BJ (cell line): ENCODE data around the gene GPC6. TPM values are rescaled to one million over a fixed set of nuclear protein-coding genes. Genes with fewer than 3 reads are reported as not detected.

Experiments
- CTCF ChIA-PET: fragments of 350-600 bp; formaldehyde crosslinking; extraction: SDS; loops from one replicate; lab custom pipeline; 2021; ENCODE audit warnings: antibody characterized with exemption, inconsistent platforms; lab: Yijun Ruan, JAX
- POLR2A ChIA-PET: fragments of 300-600 bp; sonication (Branson Sonifier 250); formaldehyde crosslinking; extraction: SDS; loops from one replicate; lab custom pipeline; 2021; ENCODE audit warnings: antibody characterized with exemption; lab: Charles Lee
- DNase-seq: peaks from one replicate; pipeline ENCODE4 v3.0.0-alpha.2; 2011; ENCODE audit warnings: low read depth
- H3K27me3 ChIP-seq: 2 replicates; pipeline ENCODE4 v1.6.0; 2011; ENCODE audit warnings: low read length; ENCODE audit not compliant: control insufficient read depth, insufficient read depth
- H3K36me3 ChIP-seq: 2 replicates; pipeline ENCODE4 v1.5.1; 2011; ENCODE audit warnings: low read length; ENCODE audit not compliant: control insufficient read depth, insufficient read depth
- H3K4me3 ChIP-seq: 2 replicates; pipeline ENCODE4 v1.5.1; 2011; ENCODE audit warnings: low read depth, mild to moderate bottlenecking, control low read depth, low read length
- polyA plus RNA-seq: library from polyadenylated mRNA; depleted of rRNA; stranded (reverse); fragments of >200 nt; gene quantifications from 2 replicates; pipeline ENCODE4 v1.2.3, GENCODE V29; 2011
- TF ChIP-seq, protein P1 (sequence below): IDR thresholded peaks from 2 replicates; pipeline ENCODE4 v1.5.1; 2011; ENCODE audit warnings: low read depth, mild to moderate bottlenecking, control low read depth, inconsistent platforms, low read length, moderate library complexity; ENCODE audit not compliant: insufficient read depth

Gene GPC6
- polyA plus RNA-seq, 1 experiment = 23.0 TPM

DNA sequence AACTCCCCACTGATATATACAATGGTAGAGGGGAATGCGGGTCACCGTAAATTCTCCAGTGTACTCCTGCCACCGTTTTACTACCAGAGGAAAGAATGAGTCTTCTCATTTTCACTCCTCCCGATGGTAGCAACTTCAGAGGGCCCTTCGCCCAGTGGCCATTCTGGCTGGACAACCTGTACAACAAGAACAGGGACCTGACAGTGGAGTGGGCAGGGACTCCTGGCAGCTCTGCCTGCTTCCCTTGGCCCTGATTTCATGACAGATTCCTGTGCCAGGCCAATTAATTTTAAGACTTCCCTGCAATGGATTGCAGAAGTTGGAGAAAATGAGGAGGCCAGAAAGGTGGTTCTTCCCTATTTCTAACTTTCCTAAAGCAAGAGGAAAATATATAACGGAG lies 148.9 kb downstream of the GPC6 start:
- Histone ChIP-seq H3K4me3 (no peak overlapping the region), H3K27me3 (no peaks in the 10 kb centered on the region), H3K36me3 (no peaks in the 10 kb centered on the region)
- TF ChIP-seq, protein P1, sequence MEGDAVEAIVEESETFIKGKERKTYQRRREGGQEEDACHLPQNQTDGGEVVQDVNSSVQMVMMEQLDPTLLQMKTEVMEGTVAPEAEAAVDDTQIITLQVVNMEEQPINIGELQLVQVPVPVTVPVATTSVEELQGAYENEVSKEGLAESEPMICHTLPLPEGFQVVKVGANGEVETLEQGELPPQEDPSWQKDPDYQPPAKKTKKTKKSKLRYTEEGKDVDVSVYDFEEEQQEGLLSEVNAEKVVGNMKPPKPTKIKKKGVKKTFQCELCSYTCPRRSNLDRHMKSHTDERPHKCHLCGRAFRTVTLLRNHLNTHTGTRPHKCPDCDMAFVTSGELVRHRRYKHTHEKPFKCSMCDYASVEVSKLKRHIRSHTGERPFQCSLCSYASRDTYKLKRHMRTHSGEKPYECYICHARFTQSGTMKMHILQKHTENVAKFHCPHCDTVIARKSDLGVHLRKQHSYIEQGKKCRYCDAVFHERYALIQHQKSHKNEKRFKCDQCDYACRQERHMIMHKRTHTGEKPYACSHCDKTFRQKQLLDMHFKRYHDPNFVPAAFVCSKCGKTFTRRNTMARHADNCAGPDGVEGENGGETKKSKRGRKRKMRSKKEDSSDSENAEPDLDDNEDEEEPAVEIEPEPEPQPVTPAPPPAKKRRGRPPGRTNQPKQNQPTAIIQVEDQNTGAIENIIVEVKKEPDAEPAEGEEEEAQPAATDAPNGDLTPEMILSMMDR = no peak
- CTCF ChIA-PET = no interaction called here
- POLR2A ChIA-PET = no interaction called here
- no peak for DNase-seq

DNA sequence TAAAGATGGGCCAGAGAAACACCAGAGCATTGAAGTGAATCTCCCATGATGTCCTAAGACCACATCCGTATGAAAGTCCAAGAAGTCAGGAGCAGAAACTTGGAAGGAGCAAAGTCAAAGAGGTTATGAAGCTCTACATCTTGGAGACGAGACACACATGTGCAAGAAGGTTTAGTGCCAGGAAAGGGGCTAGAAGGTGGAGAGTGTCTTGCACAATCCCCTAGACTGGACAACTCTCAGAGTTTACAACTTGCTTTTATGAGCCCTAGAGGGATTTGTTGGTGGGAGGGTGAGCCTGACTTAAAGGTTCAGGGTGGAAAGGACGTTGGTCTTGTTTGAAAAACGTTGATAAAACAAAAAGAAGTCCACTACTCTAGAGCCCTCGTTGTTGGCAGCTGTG lies 150.6 kb downstream of the GPC6 start:
- TF ChIP-seq, protein P1 = no peak
- no peak for DNase-seq

DNA sequence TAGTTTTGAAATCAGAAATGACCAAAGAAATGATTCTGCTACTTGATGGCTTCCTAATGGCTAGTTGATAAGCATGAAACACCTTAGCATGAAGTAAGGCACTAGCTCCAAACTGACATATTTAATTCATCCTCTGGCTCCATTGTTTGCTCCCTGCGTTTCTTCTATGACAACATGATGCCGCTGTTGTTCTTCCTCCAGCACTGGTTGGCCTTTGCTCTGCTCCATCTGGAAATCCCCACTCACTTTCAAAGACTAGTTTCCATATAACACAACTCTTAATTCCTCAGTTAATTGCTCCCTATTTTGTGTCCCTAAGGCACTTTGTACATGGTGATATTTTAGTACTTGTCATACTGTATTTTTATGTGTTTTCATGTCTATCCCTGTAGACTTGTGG lies 151.6 kb downstream of the GPC6 start:
- DNase-seq = no peak
- no peak overlapping the region for H3K4me3 ChIP-seq
- POLR2A ChIA-PET = no interaction called here
- TF ChIP-seq, protein P1 = no peak
- CTCF ChIA-PET = no interaction called here
- no peaks in the 10 kb centered on the region for H3K27me3 ChIP-seq
- H3K36me3 ChIP-seq = no peaks in the 10 kb centered on the region

More for the DNA sequence above, 150.6 kb downstream of the GPC6 start:
- Histone ChIP-seq H3K27me3 (no peaks in the 10 kb centered on the region), H3K36me3 (no peaks in the 10 kb centered on the region), H3K4me3 (no peak overlapping the region)
- POLR2A ChIA-PET = no interaction called here
- CTCF ChIA-PET = no interaction called here

DNA sequence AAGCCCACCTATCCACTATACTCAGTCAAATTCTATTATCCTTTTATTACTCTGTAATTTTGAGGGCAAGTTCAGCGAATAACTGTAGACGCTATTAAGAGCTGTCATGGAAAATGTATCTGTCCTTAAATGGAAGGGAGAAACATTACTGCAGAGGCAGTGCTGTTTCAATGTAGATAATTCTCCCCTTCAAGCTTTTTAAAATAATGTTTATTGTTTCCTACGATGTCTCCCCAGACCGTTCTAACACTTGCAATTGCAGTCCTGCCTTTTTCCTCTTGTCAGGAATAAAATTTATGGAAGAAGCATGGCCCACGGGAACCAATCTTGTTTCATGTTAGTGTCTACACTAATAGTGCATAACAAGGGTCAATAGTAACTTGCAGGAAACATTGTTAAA lies 159.5 kb downstream of the GPC6 start:
- no peaks in the 10 kb centered on the region for H3K36me3 ChIP-seq
- CTCF ChIA-PET = no interaction called here
- H3K27me3 ChIP-seq = no peaks in the 10 kb centered on the region
- POLR2A ChIA-PET = no interaction called here
- DNase-seq = no peak
- TF ChIP-seq, protein P1 = no peak
- H3K4me3 ChIP-seq = no peak overlapping the region

DNA sequence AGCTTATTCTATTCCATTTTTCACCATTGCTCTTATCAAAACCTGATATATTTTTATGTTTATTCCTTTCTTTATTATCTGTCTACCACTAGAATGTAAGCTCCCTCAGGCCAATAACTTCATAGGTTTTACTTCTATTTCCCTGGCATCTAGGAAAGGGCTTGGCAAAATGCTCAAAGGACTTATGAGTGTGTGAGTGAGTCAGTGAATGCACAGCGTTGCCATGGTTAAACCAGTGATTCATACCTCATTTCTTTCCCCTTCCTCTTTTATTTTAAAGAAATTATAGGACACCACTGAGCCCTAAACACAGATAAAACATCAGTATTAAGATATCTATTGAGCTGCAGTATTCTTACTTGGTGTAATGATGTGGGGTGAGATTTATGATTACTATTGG lies 162.1 kb downstream of the GPC6 start:
- no peak overlapping the region for H3K4me3 ChIP-seq
- no peak for DNase-seq
- TF ChIP-seq, protein P1 = no peak
- ChIA-PET CTCF (no interaction called here), POLR2A (no interaction called here)
- H3K36me3 ChIP-seq = no peaks in the 10 kb centered on the region
- no peaks in the 10 kb centered on the region for H3K27me3 ChIP-seq
